ENCODE data around the gene CDHR5.

- TF ChIP-seq CTCF (IDR thresholded peaks at IDR 0.05) (no peak), POLR2A (IDR thresholded peaks at IDR 0.05) (no peak), POLR2AphosphoS5 (IDR thresholded peaks at IDR 0.05) (no peak), EP300 (IDR thresholded peaks at IDR 0.05; ENCODE audit: low read depth) (no peak)
Observed at GRCh38 chr11:643366-643765, 18.6 kb upstream of the CDHR5 start.
